Muscle layer of duodenum (tissue), 2 donors: ENCODE data around the gene PSAT1.

Experiments
- H3K27ac ChIP-seq: one replicate; pipeline ENCODE4 v1.7.0; 2013; ENCODE audit warnings: mild to moderate bottlenecking, low read length
- H3K27me3 ChIP-seq: one replicate; pipeline ENCODE4 v1.7.0; 2013; ENCODE audit warnings: low read depth, mild to moderate bottlenecking, control low read depth, low read length
- H3K36me3 ChIP-seq, 2 donors: one replicate each; pipeline ENCODE4 v1.7.0; 2013; ENCODE audit warnings: low read length in 2 of 2, control low read depth in 1 of 2, mild to moderate bottlenecking in 1 of 2; ENCODE audit not compliant: insufficient read depth in 2 of 2, control insufficient read depth in 1 of 2
- H3K4me1 ChIP-seq, 2 donors: one replicate each; pipeline ENCODE4 v1.7.0; 2013; ENCODE audit warnings: low read length in 2 of 2, mild to moderate bottlenecking in 2 of 2, control low read depth in 1 of 2, moderate library complexity in 1 of 2; ENCODE audit not compliant: insufficient read depth in 2 of 2, control insufficient read depth in 1 of 2
- H3K4me3 ChIP-seq, 2 donors: one replicate each; pipeline ENCODE4 v1.7.0; 2013; ENCODE audit warnings: low read length in 2 of 2, low read depth in 1 of 2, mild to moderate bottlenecking in 1 of 2
- H3K9me3 ChIP-seq, 2 donors: one replicate each; pipeline ENCODE4 v1.7.0; 2013; ENCODE audit warnings: low read length in 2 of 2, control low read depth in 1 of 2, mild to moderate bottlenecking in 1 of 2; ENCODE audit not compliant: control insufficient read depth in 1 of 2
- donor health status: healthy.

PSAT1 gene

GRCh38 chr9:78304357-78304756 is 7.4 kb downstream of the PSAT1 start:
- H3K4me1 ChIP-seq, result no peaks in the 10 kb centered on the region
- no peak overlapping the region for H3K27ac ChIP-seq
- H3K9me3 ChIP-seq, result no peaks in the 10 kb centered on the region
- no peaks in the 10 kb centered on the region for H3K27me3 ChIP-seq
- H3K4me3 ChIP-seq, result no peak overlapping the region
- H3K36me3 ChIP-seq, result peaks cover 0 to 5% of the 10 kb centered on the region in 2 donors

GRCh38 chr9:78306222-78307076 is 9.5 kb downstream of the PSAT1 start:
- Histone ChIP-seq H3K4me3 (no peak overlapping the region), H3K27ac (no peak overlapping the region), H3K4me1 (no peaks in the 10 kb centered on the region), H3K9me3 (no peaks in the 10 kb centered on the region), H3K36me3 (peaks cover 4 to 5% of the 10 kb centered on the region in 2 donors), H3K27me3 (no peaks in the 10 kb centered on the region)

GRCh38 chr9:78307360-78307759 is 10.4 kb downstream of the PSAT1 start:
- H3K27me3 ChIP-seq, result no peaks in the 10 kb centered on the region
- H3K9me3 ChIP-seq, result no peaks in the 10 kb centered on the region
- H3K27ac ChIP-seq, result no peak overlapping the region
- no peaks in the 10 kb centered on the region for H3K4me1 ChIP-seq
- peaks cover 0 to 4% of the 10 kb centered on the region in 2 donors for H3K36me3 ChIP-seq
- no peak overlapping the region for H3K4me3 ChIP-seq

GRCh38 chr9:78309066-78309465 is 12.1 kb downstream of the PSAT1 start:
- peaks cover 0 to 4% of the 10 kb centered on the region in 2 donors for H3K36me3 ChIP-seq
- no peak overlapping the region for H3K4me3 ChIP-seq

GRCh38 chr9:78311075-78311474 is 14.2 kb downstream of the PSAT1 start:
- Histone ChIP-seq H3K4me3 (no peak overlapping the region), H3K27me3 (no peaks in the 10 kb centered on the region), H3K9me3 (no peaks in the 10 kb centered on the region), H3K36me3 (peaks cover 0 to 10% of the 10 kb centered on the region in 2 donors), H3K4me1 (peaks cover 0 to 6% of the 10 kb centered on the region in 2 donors), H3K27ac (no peak overlapping the region)

More at GRCh38 chr9:78309066-78309465, 12.1 kb downstream of the PSAT1 start:
- Histone ChIP-seq H3K9me3 (no peaks in the 10 kb centered on the region), H3K27me3 (no peaks in the 10 kb centered on the region), H3K4me1 (no peaks in the 10 kb centered on the region), H3K27ac (no peak overlapping the region)

- H3K27ac ChIP-seq, result no peak overlapping the region
- H3K9me3 ChIP-seq, result no peaks in the 10 kb centered on the region
- H3K4me3 ChIP-seq, result no peak overlapping the region
Observed at GRCh38 chr9:78311886-78312524, 15.1 kb downstream of the PSAT1 start.

GRCh38 chr9:78314550-78314949 is 17.6 kb downstream of the PSAT1 start:
- H3K4me3 ChIP-seq, result no peak overlapping the region
- no peak overlapping the region for H3K27ac ChIP-seq

More at GRCh38 chr9:78311886-78312524, 15.1 kb downstream of the PSAT1 start:
- Histone ChIP-seq H3K27me3 (no peaks in the 10 kb centered on the region), H3K4me1 (peaks cover 0 to 6% of the 10 kb centered on the region in 2 donors), H3K36me3 (peaks cover 0 to 10% of the 10 kb centered on the region in 2 donors)

GRCh38 chr9:78314953-78315870 is 18.3 kb downstream of the PSAT1 start:
- H3K27me3 ChIP-seq, result no peaks in the 10 kb centered on the region
- H3K9me3 ChIP-seq, result no peaks in the 10 kb centered on the region
- H3K4me1 ChIP-seq, result peaks cover 0 to 6% of the 10 kb centered on the region in 2 donors
- H3K27ac ChIP-seq, result no peak overlapping the region
- H3K36me3 ChIP-seq, result peaks cover 0 to 18% of the 10 kb centered on the region in 2 donors
- H3K4me3 ChIP-seq, result no peak overlapping the region

More at GRCh38 chr9:78314550-78314949, 17.6 kb downstream of the PSAT1 start:
- H3K9me3 ChIP-seq, result no peaks in the 10 kb centered on the region
- H3K36me3 ChIP-seq, result peaks cover 0 to 18% of the 10 kb centered on the region in 2 donors
- H3K4me1 ChIP-seq, result peaks cover 0 to 6% of the 10 kb centered on the region in 2 donors
- no peaks in the 10 kb centered on the region for H3K27me3 ChIP-seq

GRCh38 chr9:78316166-78316892 is 19.4 kb downstream of the PSAT1 start:
- Histone ChIP-seq H3K27me3 (no peaks in the 10 kb centered on the region), H3K27ac (no peak overlapping the region), H3K4me1 (peaks cover 0 to 6% of the 10 kb centered on the region in 2 donors), H3K36me3 (peaks cover 0 to 20% of the 10 kb centered on the region in 2 donors), H3K4me3 (no peak overlapping the region), H3K9me3 (no peaks in the 10 kb centered on the region)

- Histone ChIP-seq H3K4me3 (no peak overlapping the region), H3K36me3 (peaks cover 0 to 20% of the 10 kb centered on the region in 2 donors), H3K27ac (no peak overlapping the region), H3K4me1 (peaks cover 0 to 6% of the 10 kb centered on the region in 2 donors), H3K27me3 (no peaks in the 10 kb centered on the region), H3K9me3 (no peaks in the 10 kb centered on the region)
Observed at GRCh38 chr9:78319197-78320029, 22.5 kb downstream of the PSAT1 start.
